H9 (cell line): ENCODE results near the gene THSD4. TPM values are rescaled to one million over a fixed set of nuclear protein-coding genes. Genes with fewer than 3 reads are reported as not detected.

Source experiments
- DNase-seq: peaks from one replicate; pipeline ENCODE4 v3.0.0-alpha.2; 2017
- H2AFZ ChIP-seq: one replicate; pipeline ENCODE4 v1.6.1; 2013; ENCODE audit warnings: mild to moderate bottlenecking, low read length, control low read depth, moderate library complexity
- H2AK5ac ChIP-seq: 2 replicates; pipeline ENCODE4 v1.6.1; 2013; ENCODE audit warnings: low read length, control low read depth, mixed read lengths; ENCODE audit not compliant: insufficient read length
- H2BK120ac ChIP-seq: one replicate; pipeline ENCODE4 v1.6.1; 2013; ENCODE audit warnings: low read depth, mild to moderate bottlenecking, low read length, control low read depth, inconsistent platforms; ENCODE audit not compliant: poor library complexity, severe bottlenecking
- H2BK12ac ChIP-seq: 2 replicates; pipeline ENCODE4 v1.6.1; 2013; ENCODE audit warnings: low read length, control low read depth, mixed read lengths, low read depth; ENCODE audit not compliant: insufficient read length
- H2BK15ac ChIP-seq: 2 replicates; pipeline ENCODE4 v1.6.1; 2013; ENCODE audit warnings: low read depth, low read length, control low read depth
- H2BK20ac ChIP-seq: one replicate; pipeline ENCODE4 v1.6.1; 2013; ENCODE audit warnings: low read depth, mild to moderate bottlenecking, low read length, control low read depth, inconsistent platforms; ENCODE audit not compliant: poor library complexity, severe bottlenecking
- H2BK5ac ChIP-seq: 2 replicates; pipeline ENCODE4 v1.6.1; 2013; ENCODE audit warnings: low read length, control low read depth, mixed read lengths; ENCODE audit not compliant: insufficient read length
- H3K14ac ChIP-seq: 2 replicates; pipeline ENCODE4 v1.6.1; 2013; ENCODE audit warnings: low read length, control low read depth; ENCODE audit not compliant: insufficient read depth
- H3K18ac ChIP-seq: 2 replicates; pipeline ENCODE4 v1.6.1; 2013; ENCODE audit warnings: low read depth, mild to moderate bottlenecking, mixed read lengths, low read length, control low read depth; ENCODE audit not compliant: insufficient read length
- H3K23ac ChIP-seq: 2 replicates; pipeline ENCODE4 v1.6.1; 2013; ENCODE audit warnings: low read length, control low read depth, mixed read lengths, low read depth; ENCODE audit not compliant: insufficient read length
- H3K23me2 ChIP-seq: 2 replicates; pipeline ENCODE4 v1.6.1; 2013; ENCODE audit warnings: low read depth, mild to moderate bottlenecking, mixed read lengths, low read length, control low read depth; ENCODE audit not compliant: insufficient read length, poor library complexity, severe bottlenecking
- H3K27ac ChIP-seq: 2 replicates; pipeline ENCODE4 v1.5.1; 2013; ENCODE audit warnings: low read length, control low read depth, mixed read lengths, low read depth; ENCODE audit not compliant: insufficient read length
- H3K27me3 ChIP-seq: 2 replicates; pipeline ENCODE4 v1.6.1; 2013; ENCODE audit warnings: low read length, control low read depth, inconsistent platforms; ENCODE audit not compliant: insufficient read depth
- H3K4ac ChIP-seq: 2 replicates; pipeline ENCODE4 v1.6.1; 2013; ENCODE audit warnings: low read depth, mild to moderate bottlenecking, control low read depth, inconsistent platforms, low read length, moderate library complexity
- H3K4me1 ChIP-seq: 2 replicates; pipeline ENCODE4 v1.6.1; 2013; ENCODE audit warnings: low read length, control low read depth, inconsistent platforms; ENCODE audit not compliant: insufficient read depth
- H3K4me2 ChIP-seq: 2 replicates; pipeline ENCODE4 v1.6.1; 2013; ENCODE audit warnings: low read length, control low read depth, mixed read lengths; ENCODE audit not compliant: insufficient read length, insufficient read depth
- H3K56ac ChIP-seq: 2 replicates; pipeline ENCODE4 v1.6.1; 2013; ENCODE audit warnings: low read depth, mild to moderate bottlenecking, mixed read lengths, low read length, control low read depth; ENCODE audit not compliant: insufficient read length
- H3K79me1 ChIP-seq: 2 replicates; pipeline ENCODE4 v1.6.1; 2013; ENCODE audit warnings: low read depth, mild to moderate bottlenecking, moderate library complexity, low read length, control low read depth, inconsistent platforms; ENCODE audit not compliant: insufficient read depth, poor library complexity, severe bottlenecking
- H3K79me2 ChIP-seq: 2 replicates; pipeline ENCODE4 v1.6.1; 2013; ENCODE audit warnings: low read length, control low read depth, inconsistent platforms; ENCODE audit not compliant: insufficient read depth
- H3K9ac ChIP-seq: 2 replicates; pipeline ENCODE4 v1.6.1; 2013; ENCODE audit warnings: low read length, control low read depth, mixed read lengths; ENCODE audit not compliant: insufficient read length; ENCODE audit errors: extremely low read depth
- H3K9me3 ChIP-seq: one replicate; pipeline ENCODE4 v1.6.1; 2013; ENCODE audit warnings: low read depth, low read length, inconsistent platforms; ENCODE audit not compliant: control insufficient read depth
- H3T11ph ChIP-seq: one replicate; pipeline ENCODE4 v1.6.1; 2013; ENCODE audit warnings: mild to moderate bottlenecking, low read length, control low read depth, inconsistent platforms
- H4K20me1 ChIP-seq: one replicate; pipeline ENCODE4 v1.6.1; 2013; ENCODE audit not compliant: control insufficient read depth, insufficient read length, insufficient read depth
- H4K5ac ChIP-seq: 2 replicates; pipeline ENCODE4 v1.6.1; 2013; ENCODE audit warnings: low read depth, mild to moderate bottlenecking, mixed read lengths, low read length, control low read depth; ENCODE audit not compliant: insufficient read length
- H4K8ac ChIP-seq: replicated peaks from 2 replicates; pipeline ENCODE4 v1.6.1; 2013; ENCODE audit warnings: low read length, control low read depth, mixed read lengths, low read depth; ENCODE audit not compliant: insufficient read length
- H4K91ac ChIP-seq: 2 replicates; pipeline ENCODE4 v1.6.1; 2013; ENCODE audit warnings: low read depth, mild to moderate bottlenecking, moderate library complexity, mixed read lengths, low read length, control low read depth; ENCODE audit not compliant: insufficient read length
- H3K27ac Mint-ChIP-seq, 3 experiments: 2 replicates in 2 of 3; 3 replicates in 1 of 3; pipeline ENCODE4 v1.8.0; 2020 to 2021; ENCODE audit warnings: mixed read lengths in 3 of 3, mild to moderate bottlenecking in 1 of 3, moderate library complexity in 1 of 3
- H3K27me3 Mint-ChIP-seq: 2 replicates; pipeline ENCODE4 v1.8.0; 2021; ENCODE audit warnings: low read depth, mild to moderate bottlenecking, moderate library complexity, mixed read lengths
- H3K36me3 Mint-ChIP-seq, 3 experiments: 2 replicates in 2 of 3; 3 replicates in 1 of 3; pipeline ENCODE4 v1.8.0; 2020 to 2021; ENCODE audit warnings: low read depth in 3 of 3, mixed read lengths in 3 of 3; ENCODE audit not compliant: insufficient read depth in 1 of 3
- H3K4me1 Mint-ChIP-seq, 2 experiments: 2 replicates each; pipeline ENCODE4 v1.8.0; 2020; ENCODE audit warnings: mixed read lengths in 2 of 2
- H3K4me3 Mint-ChIP-seq, 2 experiments: 2 replicates in 1 of 2; 3 replicates in 1 of 2; pipeline ENCODE4 v1.8.0; 2020 to 2021; ENCODE audit warnings: mild to moderate bottlenecking in 2 of 2, mixed read lengths in 2 of 2, moderate library complexity in 1 of 2
- H3K9me3 Mint-ChIP-seq, 2 experiments: 2 replicates in 1 of 2; 3 replicates in 1 of 2; pipeline ENCODE4 v1.8.0; 2020; ENCODE audit warnings: mild to moderate bottlenecking in 2 of 2, mixed read lengths in 2 of 2, moderate library complexity in 1 of 2
- WGBS: extraction: QIAGEN DNeasy Blood & Tissue Kit; methylation state at CpG from one replicate; pipeline ENCODE4 v1.1.7; 2013; ENCODE audit warnings: missing lambda C conversion rate, low lambda C conversion rate, mixed read lengths; ENCODE audit not compliant: insufficient read length; ENCODE audit errors: extremely low coverage; 5-methylcytosine and 5-hydroxymethylcytosine counted together
- total RNA-seq: library from RNA; stranded (reverse); gene quantifications from 2 replicates; pipeline ENCODE4 v1.2.1, GENCODE V29; 2021
- TF ChIP-seq, protein P1 (sequence below): fragments of 200-600 bp; sonication (generic); conservative IDR thresholded peaks from 3 replicates; pipeline ENCODE4 v1.8.0; 2021; ENCODE audit warnings: antibody characterized with exemption, mild to moderate bottlenecking

THSD4 gene
- total RNA-seq, 1 experiment from 2014 or later, result 5.5 TPM

- no CpG with 5 or more reads among the region's 3 CpGs for WGBS
- TF ChIP-seq, protein P1, sequence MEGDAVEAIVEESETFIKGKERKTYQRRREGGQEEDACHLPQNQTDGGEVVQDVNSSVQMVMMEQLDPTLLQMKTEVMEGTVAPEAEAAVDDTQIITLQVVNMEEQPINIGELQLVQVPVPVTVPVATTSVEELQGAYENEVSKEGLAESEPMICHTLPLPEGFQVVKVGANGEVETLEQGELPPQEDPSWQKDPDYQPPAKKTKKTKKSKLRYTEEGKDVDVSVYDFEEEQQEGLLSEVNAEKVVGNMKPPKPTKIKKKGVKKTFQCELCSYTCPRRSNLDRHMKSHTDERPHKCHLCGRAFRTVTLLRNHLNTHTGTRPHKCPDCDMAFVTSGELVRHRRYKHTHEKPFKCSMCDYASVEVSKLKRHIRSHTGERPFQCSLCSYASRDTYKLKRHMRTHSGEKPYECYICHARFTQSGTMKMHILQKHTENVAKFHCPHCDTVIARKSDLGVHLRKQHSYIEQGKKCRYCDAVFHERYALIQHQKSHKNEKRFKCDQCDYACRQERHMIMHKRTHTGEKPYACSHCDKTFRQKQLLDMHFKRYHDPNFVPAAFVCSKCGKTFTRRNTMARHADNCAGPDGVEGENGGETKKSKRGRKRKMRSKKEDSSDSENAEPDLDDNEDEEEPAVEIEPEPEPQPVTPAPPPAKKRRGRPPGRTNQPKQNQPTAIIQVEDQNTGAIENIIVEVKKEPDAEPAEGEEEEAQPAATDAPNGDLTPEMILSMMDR, result no peak
Observed at GRCh38 chr15:71512682-71513006, 397.4 kb downstream of the THSD4 start.

More at GRCh38 chr15:71512682-71513006, 397.4 kb downstream of the THSD4 start:
- no peak for DNase-seq
- Mint-ChIP-seq H3K4me3 (no peak overlapping the region), H3K27ac (no peak overlapping the region), H3K9me3 (no peaks in the 10 kb centered on the region), H3K4me1 (peaks cover 15 to 18% of the 10 kb centered on the region in 2 experiments), H3K36me3 (no peaks in the 10 kb centered on the region), H3K27me3 (no peaks in the 10 kb centered on the region)
- no peaks in the 10 kb centered on the region for H4K20me1 ChIP-seq
- no peak overlapping the region for H2AK5ac ChIP-seq
- H3K14ac ChIP-seq, result no peak overlapping the region
- no peak overlapping the region for H3K18ac ChIP-seq
- no peaks in the 10 kb centered on the region for H3K23me2 ChIP-seq
- no peak overlapping the region for H4K5ac ChIP-seq
- H3K79me2 ChIP-seq, result no peaks in the 10 kb centered on the region
- H4K8ac ChIP-seq, result no peak overlapping the region
- no peak overlapping the region for H2BK20ac ChIP-seq
- H2BK15ac ChIP-seq, result no peak overlapping the region
- no peak overlapping the region for H3K4ac ChIP-seq
- H3K23ac ChIP-seq, result no peak overlapping the region
- H3K9ac ChIP-seq, result no peak overlapping the region
- H3K79me1 ChIP-seq, result no peaks in the 10 kb centered on the region
- H3T11ph ChIP-seq, result no peak overlapping the region
- H2AFZ ChIP-seq, result no peak overlapping the region
- H3K27ac ChIP-seq, result no peak overlapping the region
- no peak overlapping the region for H2BK5ac ChIP-seq
- H4K91ac ChIP-seq, result no peak overlapping the region
- H3K56ac ChIP-seq, result no peak overlapping the region
- H3K4me1 ChIP-seq, result peaks cover 7% of the 10 kb centered on the region; the same call in 1 of the 2 replicates
- H2BK120ac ChIP-seq, result no peak overlapping the region
- H3K9me3 ChIP-seq, result no peaks in the 10 kb centered on the region
- no peak overlapping the region for H3K4me2 ChIP-seq
- no peak overlapping the region for H2BK12ac ChIP-seq
- no peaks in the 10 kb centered on the region for H3K27me3 ChIP-seq
